Esophagus squamous epithelium (tissue), 5 donors: Measurements from ENCODE around the gene CTAG1A. TPM values are rescaled to one million over a fixed set of nuclear protein-coding genes. Genes with fewer than 3 reads are reported as not detected.
"Not testable (repeated sequence)": the region's sequence is repeated elsewhere in the genome, so short reads cannot be mapped to it uniquely, and the experiment has no call there.

Experiments used
- DNase-seq: peaks from one replicate; lab custom pipeline; 2025; lab: John Stamatoyannopoulos, UW
- H3K27ac ChIP-seq, 4 donors: fragments of 200-600 bp; sonication (generic); one replicate each; pipeline ENCODE4 v1.5.1; 2016 to 2019; ENCODE audit warnings: mild to moderate bottlenecking in 1 of 4
- H3K27me3 ChIP-seq, 4 donors: fragments of 200-600 bp; sonication (generic); 1 replicate in 3 of 4; 2 replicates in 1 of 4; pipeline versions ENCODE4 v1.5.1 to v1.6.0; 2017 to 2021; ENCODE audit warnings: antibody characterized with exemption in 1 of 4
- H3K36me3 ChIP-seq, 3 donors: fragments of 200-600 bp; sonication (generic); one replicate each; pipeline ENCODE4 v1.5.1; 2016 to 2019
- H3K4me1 ChIP-seq, 3 donors: fragments of 200-600 bp; sonication (generic); one replicate each; pipeline ENCODE4 v1.5.1; 2017 to 2019
- H3K4me3 ChIP-seq, 4 donors: fragments of 200-600 bp; sonication (generic); 1 replicate in 3 of 4; 2 replicates in 1 of 4; pipeline ENCODE4 v1.5.1; 2016 to 2019; ENCODE audit warnings: mild to moderate bottlenecking in 2 of 4, moderate library complexity in 1 of 4
- H3K9me3 ChIP-seq, 3 donors: fragments of 200-600 bp; sonication (generic); one replicate each; pipeline ENCODE4 v1.5.1; 2016 to 2019
- POLR2A ChIP-seq, 4 donors: fragments of 450-650 bp; IDR thresholded peaks; one replicate each; pipeline ENCODE4 v1.6.1; 2017; ENCODE audit warnings: antibody characterized with exemption in 4 of 4, mild to moderate bottlenecking in 4 of 4, moderate library complexity in 3 of 4
- WGBS, 2 donors: methylation state at CpG; one replicate each; pipeline ENCODE4 v1.1.5; 2018; 5-methylcytosine and 5-hydroxymethylcytosine counted together
- intact Hi-C: fragments of 100-400 bp; cut with DNase I; formaldehyde crosslinking; loops from one replicate; pipeline ENCODE4 v1.15.0; 2022
- total RNA-seq, 4 donors: library from RNA; depleted of rRNA; stranded (reverse); fragments of >200 nt; gene quantifications; one replicate each; pipeline ENCODE4 v1.1.0, GENCODE V29; 2016
- TF ChIP-seq, protein P1 (sequence below), 6 experiments: fragments of 450-650 bp in 4 of 6; fragments of 200-600 bp in 2 of 6; sonication (generic) in 2 of 6; IDR thresholded peaks; one replicate each; pipeline ENCODE4 v1.5.1; 2016 to 2019; ENCODE audit warnings: antibody characterized with exemption in 6 of 6, mild to moderate bottlenecking in 4 of 6, moderate library complexity in 4 of 6
- donor health status: DM: yes; HTN: yes; CAD: no.

CTAG1A gene
- total RNA-seq, 4 donors from 2014 or later, result not detected

DNA sequence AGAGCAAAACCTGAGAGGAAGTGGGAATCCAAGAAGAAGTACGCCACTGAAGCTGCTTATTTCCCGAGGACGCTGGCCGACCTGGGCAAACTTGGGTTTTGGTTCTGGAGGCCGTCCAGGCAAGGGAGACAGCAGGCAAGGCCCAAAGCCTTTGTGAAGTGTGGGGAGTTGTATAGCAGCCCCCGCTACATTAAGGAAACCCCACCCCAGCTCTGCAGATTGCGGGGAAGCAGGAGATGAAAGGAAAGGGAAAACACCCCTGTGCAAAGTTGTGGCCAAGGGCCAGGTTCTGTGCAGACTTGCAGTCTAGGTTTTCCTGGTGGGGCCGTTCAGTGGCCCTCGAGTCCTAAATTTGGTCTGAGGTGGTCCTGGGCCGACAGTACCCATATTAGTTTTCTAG is 11.9 kb upstream of the CTAG1A start:
- H3K4me1 ChIP-seq, H3K27me3 ChIP-seq, H3K4me3 ChIP-seq, H3K36me3 ChIP-seq, DNase-seq, intact Hi-C loops, H3K27ac ChIP-seq, H3K9me3 ChIP-seq: not testable (repeated sequence)
- no CpG with 5 or more reads among the region's 10 CpGs for WGBS, 2 donors

DNA sequence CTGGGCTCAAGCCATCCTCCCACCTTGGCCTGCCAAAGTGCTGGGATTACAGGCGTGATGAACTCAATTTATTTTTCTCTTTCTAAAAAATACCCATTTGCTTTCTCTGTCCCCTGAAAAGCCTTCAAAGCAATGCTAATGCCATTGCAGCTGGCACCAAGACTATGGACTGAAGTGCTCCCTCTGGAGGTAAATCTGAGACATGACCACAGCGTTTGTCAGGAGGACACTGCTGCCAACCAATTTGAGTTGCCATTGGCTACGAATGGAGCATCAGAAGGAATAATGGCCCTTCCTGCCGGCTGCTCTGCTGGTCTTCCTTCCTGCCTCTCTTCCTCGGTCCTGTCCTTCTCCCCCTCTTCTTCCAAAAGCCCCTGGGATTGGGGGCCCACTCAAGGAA is 9.9 kb upstream of the CTAG1A start:
- H3K4me1 ChIP-seq, DNase-seq, H3K4me3 ChIP-seq, H3K27ac ChIP-seq, H3K9me3 ChIP-seq, H3K36me3 ChIP-seq, intact Hi-C loops, H3K27me3 ChIP-seq: not testable (repeated sequence)
- no CpG with 5 or more reads among the region's 5 CpGs for WGBS, 2 donors

DNA sequence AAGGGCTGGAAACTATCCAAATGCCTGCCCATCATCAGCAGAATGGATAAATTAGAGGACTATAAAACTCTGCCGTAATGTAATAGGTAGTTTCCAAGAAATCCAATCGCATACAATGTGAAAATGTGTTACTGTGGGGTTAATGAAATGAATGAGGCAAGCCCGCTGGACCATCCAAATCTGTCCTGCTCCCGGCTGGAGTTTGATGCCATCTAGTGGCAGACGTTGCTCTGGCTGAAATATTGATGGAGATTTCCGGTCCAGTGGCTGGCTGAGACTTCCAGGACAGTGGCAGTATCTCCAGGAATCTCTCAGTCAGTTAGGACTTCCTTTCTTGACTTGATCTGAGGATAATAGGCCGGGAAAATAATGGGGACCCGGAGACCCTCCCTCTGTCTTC is 1.9 kb upstream of the CTAG1A start:
- DNase-seq, H3K9me3 ChIP-seq, H3K27ac ChIP-seq, H3K36me3 ChIP-seq, H3K27me3 ChIP-seq, H3K4me1 ChIP-seq, intact Hi-C loops, H3K4me3 ChIP-seq: not testable (repeated sequence)
- WGBS, 2 donors, result no CpG with 5 or more reads among the region's 8 CpGs

DNA sequence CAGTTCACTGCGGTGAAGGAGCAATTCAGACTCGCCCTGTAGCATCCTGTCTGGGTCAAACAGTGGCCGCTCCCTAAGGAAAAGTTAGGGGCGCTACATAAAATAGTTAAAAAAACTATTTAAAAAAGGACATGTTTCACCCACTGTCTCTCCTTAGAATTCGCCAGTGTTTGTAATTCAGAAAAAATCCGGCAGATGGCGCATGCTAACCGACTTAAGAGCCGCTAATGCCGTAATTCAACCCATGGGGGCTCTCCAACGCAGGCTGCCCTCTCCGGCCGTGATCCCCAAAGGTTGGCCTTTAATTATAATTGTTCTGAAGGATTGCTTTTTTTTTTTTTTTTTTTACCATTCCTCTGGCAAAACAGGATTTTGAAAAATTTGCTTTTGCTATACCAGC is 5.5 kb downstream of the CTAG1A start:
- H3K4me3 ChIP-seq, H3K36me3 ChIP-seq, intact Hi-C loops, H3K27me3 ChIP-seq, H3K27ac ChIP-seq, H3K9me3 ChIP-seq, H3K4me1 ChIP-seq, DNase-seq: not testable (repeated sequence)
- no CpG with 5 or more reads among the region's 13 CpGs for WGBS, 2 donors

DNA sequence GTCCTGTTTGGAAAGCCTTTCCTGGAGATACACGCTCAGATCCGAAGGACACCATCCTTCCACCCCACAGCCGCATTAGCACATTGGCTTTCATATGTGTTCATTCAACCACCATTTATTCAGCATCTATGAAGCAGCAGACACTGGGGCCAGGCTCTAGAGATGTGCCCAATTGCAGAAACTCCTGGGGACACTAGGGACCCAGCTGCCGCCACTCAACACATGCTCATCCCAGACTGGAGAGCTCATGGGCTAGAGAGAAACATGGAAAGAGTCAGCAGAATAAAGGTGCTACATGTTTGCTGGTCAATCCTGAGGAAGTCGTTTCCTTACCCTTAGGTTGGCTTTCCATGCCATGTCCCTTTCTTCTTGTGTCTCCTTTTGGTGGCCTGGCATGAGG is 7.6 kb downstream of the CTAG1A start:
- TF ChIP-seq POLR2A (IDR thresholded peaks at IDR 0.05), result no peak
- TF ChIP-seq, protein P1, sequence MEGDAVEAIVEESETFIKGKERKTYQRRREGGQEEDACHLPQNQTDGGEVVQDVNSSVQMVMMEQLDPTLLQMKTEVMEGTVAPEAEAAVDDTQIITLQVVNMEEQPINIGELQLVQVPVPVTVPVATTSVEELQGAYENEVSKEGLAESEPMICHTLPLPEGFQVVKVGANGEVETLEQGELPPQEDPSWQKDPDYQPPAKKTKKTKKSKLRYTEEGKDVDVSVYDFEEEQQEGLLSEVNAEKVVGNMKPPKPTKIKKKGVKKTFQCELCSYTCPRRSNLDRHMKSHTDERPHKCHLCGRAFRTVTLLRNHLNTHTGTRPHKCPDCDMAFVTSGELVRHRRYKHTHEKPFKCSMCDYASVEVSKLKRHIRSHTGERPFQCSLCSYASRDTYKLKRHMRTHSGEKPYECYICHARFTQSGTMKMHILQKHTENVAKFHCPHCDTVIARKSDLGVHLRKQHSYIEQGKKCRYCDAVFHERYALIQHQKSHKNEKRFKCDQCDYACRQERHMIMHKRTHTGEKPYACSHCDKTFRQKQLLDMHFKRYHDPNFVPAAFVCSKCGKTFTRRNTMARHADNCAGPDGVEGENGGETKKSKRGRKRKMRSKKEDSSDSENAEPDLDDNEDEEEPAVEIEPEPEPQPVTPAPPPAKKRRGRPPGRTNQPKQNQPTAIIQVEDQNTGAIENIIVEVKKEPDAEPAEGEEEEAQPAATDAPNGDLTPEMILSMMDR (IDR thresholded peaks at IDR 0.05), result no peak
- Histone ChIP-seq H3K4me3 (no peak overlapping the region), H3K36me3 (no peaks in the 10 kb centered on the region), H3K27me3 (no peaks in the 10 kb centered on the region), H3K9me3 (no peaks in the 10 kb centered on the region), H3K4me1 (peaks cover 0 to 3% (median 0%) of the 10 kb centered on the region in 3 donors), H3K27ac (no peak overlapping the region)
- 83 to 85% methylated on average over 4 to 5 of the region's 5 CpGs for WGBS, 2 donors
- DNase-seq, result no peak
- intact Hi-C loops, result no loop called here

DNA sequence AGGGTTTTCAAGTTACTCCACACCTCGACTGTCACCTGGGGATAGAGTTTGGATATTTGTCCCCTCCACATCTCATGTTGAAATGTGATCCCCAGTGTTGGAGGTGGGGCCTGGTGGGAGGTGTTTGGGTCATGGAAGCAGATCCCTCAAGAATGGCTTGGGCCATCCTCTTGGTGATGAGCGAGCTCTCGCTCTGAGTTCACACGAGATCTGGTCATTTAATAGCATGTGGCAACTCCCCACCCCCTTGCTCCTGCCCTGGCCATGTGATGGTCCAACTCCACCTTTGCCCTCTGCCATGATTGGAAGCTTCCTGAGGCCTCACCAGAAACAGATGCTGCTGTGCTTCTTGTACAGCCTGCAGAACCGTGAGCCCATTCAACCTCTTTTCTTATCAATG is 8.3 kb downstream of the CTAG1A start:
- WGBS, 2 donors, result 85% methylated on average over 5 of the region's 5 CpGs; no CpG with 5 or more reads in 1 of the 2 donors
- no peak overlapping the region for H3K4me3 ChIP-seq
- no peak overlapping the region for H3K27ac ChIP-seq
- no peak for DNase-seq
- H3K36me3 ChIP-seq, result no peaks in the 10 kb centered on the region
- no peaks in the 10 kb centered on the region for H3K27me3 ChIP-seq
- intact Hi-C loops, result no loop called here
- peaks cover 0 to 3% (median 0%) of the 10 kb centered on the region in 3 donors for H3K4me1 ChIP-seq
- TF ChIP-seq POLR2A (IDR thresholded peaks at IDR 0.05), result no peak
- TF ChIP-seq, protein P1 (IDR thresholded peaks at IDR 0.05), result no peak
- no peaks in the 10 kb centered on the region for H3K9me3 ChIP-seq

DNA sequence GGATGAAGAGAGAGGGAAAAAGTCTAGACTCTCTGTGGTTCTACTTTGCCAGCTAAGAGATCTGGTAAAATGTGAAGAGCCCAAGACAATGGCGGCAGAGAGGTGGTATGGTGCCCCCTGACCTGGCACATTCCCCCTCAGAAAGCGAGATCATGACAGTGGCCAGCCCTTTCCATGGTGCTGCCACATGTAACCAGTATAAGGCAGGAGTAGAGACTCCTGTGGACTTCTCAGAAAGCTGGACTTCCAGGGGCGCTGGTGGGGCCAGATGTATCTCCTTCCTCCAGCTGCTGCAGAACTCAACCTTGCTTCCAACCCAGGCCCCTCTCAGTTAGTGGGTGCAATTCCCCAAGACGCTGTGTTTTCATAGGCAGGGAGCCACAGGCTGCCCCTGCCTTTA is 9.6 kb downstream of the CTAG1A start:
- no peak for DNase-seq
- Histone ChIP-seq H3K9me3 (no peaks in the 10 kb centered on the region), H3K36me3 (no peaks in the 10 kb centered on the region), H3K4me1 (peaks cover 0 to 3% (median 0%) of the 10 kb centered on the region in 3 donors), H3K27me3 (no peaks in the 10 kb centered on the region), H3K4me3 (no peak overlapping the region), H3K27ac (no peak overlapping the region)
- intact Hi-C loops, result no loop called here
- WGBS, 2 donors, result 100% methylated on average over 1 of the region's 4 CpGs; no CpG with 5 or more reads in 1 of the 2 donors
- no peak for TF ChIP-seq POLR2A (IDR thresholded peaks at IDR 0.05)
- TF ChIP-seq, protein P1 (IDR thresholded peaks at IDR 0.05), result no peak
